HepG2 (cell line): ENCODE measurements around the gene TRIM10. TPM values are rescaled to one million over a fixed set of nuclear protein-coding genes. Genes with fewer than 3 reads are reported as not detected.

Experiments used
- CAMTA2 ChIP-seq: sonication (generic); formaldehyde crosslinking; IDR thresholded peaks from 2 replicates; pipeline ENCODE4 v1.4.0; 2020; ENCODE audit warnings: mild to moderate bottlenecking, missing genetic modification reagents, borderline replicate concordance
- FOXC1 ChIP-seq: sonication (generic); formaldehyde crosslinking; IDR thresholded peaks from 2 replicates; pipeline ENCODE4 v1.8.0; 2022; ENCODE audit warnings: mild to moderate bottlenecking, missing genetic modification reagents, borderline replicate concordance
- HMGA1 ChIP-seq: sonication (generic); formaldehyde crosslinking; conservative IDR thresholded peaks from 2 replicates; pipeline ENCODE4 v1.4.0; 2020; ENCODE audit warnings: missing genetic modification reagents
- IKZF4 ChIP-seq: sonication (generic); formaldehyde crosslinking; IDR thresholded peaks from 2 replicates; pipeline ENCODE4 v1.5.1; 2020; ENCODE audit warnings: borderline replicate concordance, mild to moderate bottlenecking, low read depth, missing genetic modification reagents; ENCODE audit errors: not compliant biosample characterization
- JUND ChIP-seq: sonication (generic); formaldehyde crosslinking; IDR thresholded peaks from 2 replicates; pipeline ENCODE4 v1.8.0; 2022; ENCODE audit warnings: mild to moderate bottlenecking, missing genetic modification reagents
- KDM6A ChIP-seq: IDR thresholded peaks from 2 replicates; pipeline ENCODE4 v1.6.1; 2016; ENCODE audit warnings: low read depth
- KLF15 ChIP-seq: sonication (generic); formaldehyde crosslinking; IDR thresholded peaks from 2 replicates; pipeline ENCODE4 v1.8.1; 2023; ENCODE audit warnings: borderline replicate concordance, mild to moderate bottlenecking, inconsistent platforms, missing genetic modification reagents, mixed read lengths
- MXI1 ChIP-seq: IDR thresholded peaks from 3 replicates; pipeline ENCODE4 v1.6.1; 2012; ENCODE audit warnings: low read depth, low read length, inconsistent platforms, borderline replicate concordance
- RNF2 ChIP-seq: fragments of 450-650 bp; conservative IDR thresholded peaks from 2 replicates; pipeline ENCODE4 v1.6.1; 2016; ENCODE audit warnings: low read depth
- ZFP1 ChIP-seq: IDR thresholded peaks from 2 replicates; pipeline ENCODE4 v1.6.1; 2016
- ZNF251 ChIP-seq: sonication (generic); formaldehyde crosslinking; IDR thresholded peaks from 2 replicates; pipeline ENCODE4 v1.9.0; 2021; ENCODE audit warnings: mild to moderate bottlenecking, missing genetic modification reagents
- ZNF501 ChIP-seq: sonication (generic); formaldehyde crosslinking; IDR thresholded peaks from 2 replicates; pipeline ENCODE4 v1.5.1; 2020; ENCODE audit warnings: mild to moderate bottlenecking, moderate library complexity, missing genetic modification reagents
- ZNF780A ChIP-seq: sonication (generic); formaldehyde crosslinking; IDR thresholded peaks from 2 replicates; pipeline ENCODE4 v1.8.0; 2022; ENCODE audit warnings: mild to moderate bottlenecking, missing genetic modification reagents, moderate library complexity
- polyA plus RNA-seq, 8 experiments: library from polyadenylated mRNA; depleted of rRNA in 3 of 8; stranded (reverse) in 7 of 8; unstranded in 1 of 8; fragments of >200 nt; fragmentation: Illumina TruSeq in 4 of 8; extraction: Trizol in 4 of 8; gene quantifications; 2 replicates each; pipeline versions ENCODE4 v1.2.1 to v1.2.3, GENCODE V29; 2011 to 2016; ENCODE audit warnings: low read depth in 4 of 8, missing spikeins in 1 of 8, mixed read lengths in 1 of 8; ENCODE audit not compliant: insufficient read depth in 1 of 8
- total RNA-seq, 5 experiments: library from RNA; depleted of rRNA; stranded (reverse); fragments of >200 nt; fragmentation: Illumina TruSeq; extraction: Trizol; gene quantifications; 2 replicates each; pipeline ENCODE4 v1.2.3, GENCODE V29; 2016; ENCODE audit warnings: low read depth in 1 of 5
- TF ChIP-seq, protein P1 (sequence below): sonication (generic); formaldehyde crosslinking; IDR thresholded peaks from 2 replicates; pipeline ENCODE4 v1.5.0; 2020; ENCODE audit warnings: mild to moderate bottlenecking, missing genetic modification reagents, borderline replicate concordance
- TF ChIP-seq, protein P2 (sequence below): sonication (generic); formaldehyde crosslinking; IDR thresholded peaks from 2 replicates; pipeline ENCODE4 v1.4.0; 2020; ENCODE audit warnings: mild to moderate bottlenecking, missing genetic modification reagents
- TF ChIP-seq, protein P3 (sequence below): sonication (generic); formaldehyde crosslinking; IDR thresholded peaks from 2 replicates; pipeline ENCODE4 v1.8.0; 2022; ENCODE audit warnings: mild to moderate bottlenecking, missing genetic modification reagents, borderline replicate concordance

Gene TRIM10
- total and polyA plus RNA-seq, 2 of the 13 experiments (the other 11 are each of a cell fraction or from before 2014, with no cell fraction given), result 4.1 to 6.8 TPM

DNA sequence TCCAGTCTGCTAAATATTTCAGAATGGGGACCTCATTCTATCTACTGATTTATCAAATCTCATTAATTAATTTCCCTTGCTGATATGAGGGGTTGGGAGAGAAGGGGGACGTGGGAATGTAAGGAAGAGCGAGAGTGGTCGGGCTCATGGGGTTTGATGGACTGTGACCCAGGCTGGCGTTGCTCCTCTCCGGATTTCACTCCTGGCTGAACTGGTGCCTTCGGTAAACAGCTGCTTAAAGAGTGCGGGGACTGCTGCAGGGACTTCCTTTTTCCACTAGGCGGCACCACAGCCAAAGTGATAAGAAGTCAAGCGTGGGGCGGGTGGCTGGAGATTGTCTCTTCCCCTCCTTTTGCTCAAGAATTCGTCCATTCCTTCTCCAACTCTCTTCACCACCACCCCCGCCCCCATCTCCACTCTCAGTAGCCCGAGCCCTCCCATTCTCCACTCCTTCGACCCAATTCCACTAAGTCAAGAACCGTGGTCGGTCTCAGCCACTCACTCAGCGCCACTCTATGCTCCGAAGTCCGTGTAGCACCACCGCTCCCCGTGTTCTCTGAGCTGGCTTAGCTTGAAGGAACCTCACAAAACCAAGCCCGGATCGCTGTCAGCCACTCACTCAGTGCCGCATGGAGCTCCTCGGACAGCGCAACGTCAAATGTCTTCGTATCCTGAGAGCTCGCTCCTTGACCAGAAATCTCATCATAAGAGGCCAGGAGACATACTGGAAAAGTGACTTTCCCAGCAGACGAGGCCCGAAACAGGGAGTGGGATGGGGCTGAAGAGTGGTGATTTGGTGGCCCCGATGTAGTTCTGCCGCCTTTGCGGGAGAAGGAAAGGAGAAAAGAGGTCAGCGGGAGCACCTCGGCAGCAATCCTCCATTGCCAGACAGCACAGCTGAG, 57.8 kb downstream of the TRIM10 start (continued):
- TF ChIP-seq, protein P1, sequence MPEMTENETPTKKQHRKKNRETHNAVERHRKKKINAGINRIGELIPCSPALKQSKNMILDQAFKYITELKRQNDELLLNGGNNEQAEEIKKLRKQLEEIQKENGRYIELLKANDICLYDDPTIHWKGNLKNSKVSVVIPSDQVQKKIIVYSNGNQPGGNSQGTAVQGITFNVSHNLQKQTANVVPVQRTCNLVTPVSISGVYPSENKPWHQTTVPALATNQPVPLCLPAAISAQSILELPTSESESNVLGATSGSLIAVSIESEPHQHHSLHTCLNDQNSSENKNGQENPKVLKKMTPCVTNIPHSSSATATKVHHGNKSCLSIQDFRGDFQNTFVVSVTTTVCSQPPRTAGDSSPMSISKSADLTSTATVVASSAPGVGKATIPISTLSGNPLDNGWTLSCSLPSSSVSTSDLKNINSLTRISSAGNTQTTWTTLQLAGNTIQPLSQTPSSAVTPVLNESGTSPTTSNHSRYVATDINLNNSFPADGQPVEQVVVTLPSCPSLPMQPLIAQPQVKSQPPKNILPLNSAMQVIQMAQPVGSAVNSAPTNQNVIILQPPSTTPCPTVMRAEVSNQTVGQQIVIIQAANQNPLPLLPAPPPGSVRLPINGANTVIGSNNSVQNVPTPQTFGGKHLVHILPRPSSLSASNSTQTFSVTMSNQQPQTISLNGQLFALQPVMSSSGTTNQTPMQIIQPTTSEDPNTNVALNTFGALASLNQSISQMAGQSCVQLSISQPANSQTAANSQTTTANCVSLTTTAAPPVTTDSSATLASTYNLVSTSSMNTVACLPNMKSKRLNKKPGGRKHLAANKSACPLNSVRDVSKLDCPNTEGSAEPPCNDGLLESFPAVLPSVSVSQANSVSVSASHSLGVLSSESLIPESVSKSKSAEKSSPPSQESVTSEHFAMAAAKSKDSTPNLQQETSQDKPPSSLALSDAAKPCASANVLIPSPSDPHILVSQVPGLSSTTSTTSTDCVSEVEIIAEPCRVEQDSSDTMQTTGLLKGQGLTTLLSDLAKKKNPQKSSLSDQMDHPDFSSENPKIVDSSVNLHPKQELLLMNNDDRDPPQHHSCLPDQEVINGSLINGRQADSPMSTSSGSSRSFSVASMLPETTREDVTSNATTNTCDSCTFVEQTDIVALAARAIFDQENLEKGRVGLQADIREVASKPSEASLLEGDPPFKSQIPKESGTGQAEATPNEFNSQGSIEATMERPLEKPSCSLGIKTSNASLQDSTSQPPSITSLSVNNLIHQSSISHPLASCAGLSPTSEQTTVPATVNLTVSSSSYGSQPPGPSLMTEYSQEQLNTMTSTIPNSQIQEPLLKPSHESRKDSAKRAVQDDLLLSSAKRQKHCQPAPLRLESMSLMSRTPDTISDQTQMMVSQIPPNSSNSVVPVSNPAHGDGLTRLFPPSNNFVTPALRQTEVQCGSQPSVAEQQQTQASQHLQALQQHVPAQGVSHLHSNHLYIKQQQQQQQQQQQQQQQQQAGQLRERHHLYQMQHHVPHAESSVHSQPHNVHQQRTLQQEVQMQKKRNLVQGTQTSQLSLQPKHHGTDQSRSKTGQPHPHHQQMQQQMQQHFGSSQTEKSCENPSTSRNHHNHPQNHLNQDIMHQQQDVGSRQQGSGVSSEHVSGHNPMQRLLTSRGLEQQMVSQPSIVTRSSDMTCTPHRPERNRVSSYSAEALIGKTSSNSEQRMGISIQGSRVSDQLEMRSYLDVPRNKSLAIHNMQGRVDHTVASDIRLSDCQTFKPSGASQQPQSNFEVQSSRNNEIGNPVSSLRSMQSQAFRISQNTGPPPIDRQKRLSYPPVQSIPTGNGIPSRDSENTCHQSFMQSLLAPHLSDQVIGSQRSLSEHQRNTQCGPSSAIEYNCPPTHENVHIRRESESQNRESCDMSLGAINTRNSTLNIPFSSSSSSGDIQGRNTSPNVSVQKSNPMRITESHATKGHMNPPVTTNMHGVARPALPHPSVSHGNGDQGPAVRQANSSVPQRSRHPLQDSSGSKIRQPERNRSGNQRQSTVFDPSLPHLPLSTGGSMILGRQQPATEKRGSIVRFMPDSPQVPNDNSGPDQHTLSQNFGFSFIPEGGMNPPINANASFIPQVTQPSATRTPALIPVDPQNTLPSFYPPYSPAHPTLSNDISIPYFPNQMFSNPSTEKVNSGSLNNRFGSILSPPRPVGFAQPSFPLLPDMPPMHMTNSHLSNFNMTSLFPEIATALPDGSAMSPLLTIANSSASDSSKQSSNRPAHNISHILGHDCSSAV, result no peak
- no peak for TF ChIP-seq KDM6A (CRISPR knock-in tag)
- no peak for TF ChIP-seq ZNF251 (CRISPR knock-in tag)
- TF ChIP-seq, protein P2, sequence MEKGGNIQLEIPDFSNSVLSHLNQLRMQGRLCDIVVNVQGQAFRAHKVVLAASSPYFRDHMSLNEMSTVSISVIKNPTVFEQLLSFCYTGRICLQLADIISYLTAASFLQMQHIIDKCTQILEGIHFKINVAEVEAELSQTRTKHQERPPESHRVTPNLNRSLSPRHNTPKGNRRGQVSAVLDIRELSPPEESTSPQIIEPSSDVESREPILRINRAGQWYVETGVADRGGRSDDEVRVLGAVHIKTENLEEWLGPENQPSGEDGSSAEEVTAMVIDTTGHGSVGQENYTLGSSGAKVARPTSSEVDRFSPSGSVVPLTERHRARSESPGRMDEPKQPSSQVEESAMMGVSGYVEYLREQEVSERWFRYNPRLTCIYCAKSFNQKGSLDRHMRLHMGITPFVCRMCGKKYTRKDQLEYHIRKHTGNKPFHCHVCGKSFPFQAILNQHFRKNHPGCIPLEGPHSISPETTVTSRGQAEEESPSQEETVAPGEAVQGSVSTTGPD (CRISPR knock-in tag), result no peak; the same call in 1 of the 2 replicates
- TF ChIP-seq ZNF501 (CRISPR knock-in tag), result peak; percentile 41; the same call in 1 of the 2 replicates
- TF ChIP-seq, protein P3, sequence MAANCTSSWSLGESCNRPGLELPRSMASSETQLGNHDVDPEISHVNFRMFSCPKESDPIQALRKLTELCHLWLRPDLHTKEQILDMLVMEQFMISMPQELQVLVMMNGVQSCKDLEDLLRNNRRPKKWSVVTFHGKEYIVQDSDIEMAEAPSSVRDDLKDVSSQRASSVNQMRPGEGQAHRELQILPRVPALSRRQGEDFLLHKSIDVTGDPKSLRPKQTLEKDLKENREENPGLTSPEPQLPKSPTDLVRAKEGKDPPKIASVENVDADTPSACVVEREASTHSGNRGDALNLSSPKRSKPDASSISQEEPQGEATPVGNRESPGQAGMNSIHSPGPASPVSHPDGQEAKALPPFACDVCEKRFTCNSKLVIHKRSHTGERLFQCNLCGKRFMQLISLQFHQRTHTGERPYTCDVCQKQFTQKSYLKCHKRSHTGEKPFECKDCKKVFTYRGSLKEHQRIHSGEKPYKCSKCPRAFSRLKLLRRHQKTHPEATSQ, result no peak
- peak; percentile 64; the same call in 1 of the 3 replicates for TF ChIP-seq MXI1
- TF ChIP-seq FOXC1 (CRISPR knock-in tag), result no peak; the same call in 1 of the 2 replicates
- no peak for TF ChIP-seq IKZF4 (CRISPR knock-in tag)
- TF ChIP-seq ZFP1 (CRISPR knock-in tag), result 0 out of 2 replicates have a peak, but pooled peaks have one; percentile 67
- TF ChIP-seq HMGA1 (CRISPR knock-in tag), result no peak
- no peak for TF ChIP-seq RNF2
- TF ChIP-seq CAMTA2, result peak; percentile 34; the same call in 1 of the 2 replicates
- TF ChIP-seq KLF15 (CRISPR knock-in tag), result no peak
- TF ChIP-seq JUND (CRISPR knock-in tag), result no peak
- TF ChIP-seq ZNF780A (CRISPR knock-in tag), result no peak
